CD8-positive, alpha-beta memory T cell (primary cell): ENCODE measurements around the gene SYTL3. TPM values are rescaled to one million over a fixed set of nuclear protein-coding genes. Genes with fewer than 3 reads are reported as not detected.
A peak's percentile ranks its signal among the peaks of the same experiment; 100 is the strongest.

ENCODE experiments used
- CTCF ChIA-PET: fragments of 350-600 bp; sonication (Branson Sonifier 250); formaldehyde crosslinking; loops from one replicate; lab custom pipeline; 2021; ENCODE audit warnings: antibody characterized with exemption; lab: Charles Lee
- POLR2A ChIA-PET: fragments of 350-600 bp; sonication (Branson Sonifier 250); formaldehyde crosslinking; loops from one replicate; lab custom pipeline; 2021; ENCODE audit warnings: antibody characterized with exemption; lab: Charles Lee
- DNase-seq, 5 donors: peaks; one replicate each; pipeline versions ENCODE4 v3.0.0 to v3.0.0-alpha.2; 2020 to 2022; ENCODE audit warnings: mixed read lengths in 1 of 5
- H3K27ac ChIP-seq: one replicate; pipeline ENCODE4 v1.7.0; 2013; ENCODE audit warnings: low read depth, mild to moderate bottlenecking, low read length, moderate library complexity
- H3K27me3 ChIP-seq: 2 replicates; pipeline ENCODE4 v1.7.0; 2013; ENCODE audit warnings: low read length, mild to moderate bottlenecking; ENCODE audit not compliant: insufficient read depth, poor library complexity, severe bottlenecking
- H3K36me3 ChIP-seq: 2 replicates; pipeline ENCODE4 v1.7.0; 2013; ENCODE audit warnings: mild to moderate bottlenecking, low read length, moderate library complexity; ENCODE audit not compliant: insufficient read depth
- H3K4me1 ChIP-seq: 2 replicates; pipeline ENCODE4 v1.7.0; 2013; ENCODE audit warnings: mild to moderate bottlenecking, low read length, moderate library complexity; ENCODE audit not compliant: insufficient read depth
- H3K4me3 ChIP-seq: 2 replicates; pipeline ENCODE4 v1.7.0; 2013; ENCODE audit warnings: mild to moderate bottlenecking, low read length
- H3K9me3 ChIP-seq: 2 replicates; pipeline ENCODE4 v1.7.0; 2013; ENCODE audit warnings: mild to moderate bottlenecking, low read length
- H3K27ac Mint-ChIP-seq, 8 donors: one replicate each; pipeline ENCODE4 v1.8.0; 2020 to 2021; ENCODE audit warnings: mixed read lengths in 8 of 8, mild to moderate bottlenecking in 6 of 8, inconsistent platforms in 3 of 8, moderate library complexity in 3 of 8
- H3K27me3 Mint-ChIP-seq, 2 donors: one replicate each; pipeline ENCODE4 v1.8.0; 2020 to 2021; ENCODE audit warnings: mixed read lengths in 2 of 2, mild to moderate bottlenecking in 1 of 2, moderate library complexity in 1 of 2
- H3K36me3 Mint-ChIP-seq, 3 donors: one replicate each; pipeline ENCODE4 v1.8.0; 2020 to 2021; ENCODE audit warnings: mixed read lengths in 3 of 3, inconsistent platforms in 1 of 3, mild to moderate bottlenecking in 1 of 3
- H3K4me1 Mint-ChIP-seq, 3 donors: one replicate each; pipeline ENCODE4 v1.8.0; 2020 to 2021; ENCODE audit warnings: mixed read lengths in 3 of 3, inconsistent platforms in 1 of 3, mild to moderate bottlenecking in 1 of 3
- H3K4me3 Mint-ChIP-seq, 7 donors: one replicate each; pipeline ENCODE4 v1.8.0; 2020 to 2021; ENCODE audit warnings: mixed read lengths in 7 of 7, mild to moderate bottlenecking in 6 of 7, moderate library complexity in 4 of 7, inconsistent platforms in 2 of 7
- H3K9me3 Mint-ChIP-seq, 5 donors: one replicate each; pipeline ENCODE4 v1.8.0; 2020 to 2022; ENCODE audit warnings: mixed read lengths in 5 of 5, mild to moderate bottlenecking in 3 of 5, moderate library complexity in 2 of 5, inconsistent platforms in 1 of 5
- polyA plus RNA-seq: library from polyadenylated mRNA; unstranded; fragments of 300-500 nt; fragmentation: Illumina TruSeq; gene quantifications from one replicate; pipeline ENCODE4 v1.2.3, GENCODE V29; 2021
- total RNA-seq, 2 experiments: library from RNA; stranded (reverse); gene quantifications; one replicate each; pipeline ENCODE4 v1.2.3, GENCODE V29; 2021

Gene SYTL3
- total and polyA plus RNA-seq, 3 experiments from 2014 or later = 19.5 to 102 (median 96.6) TPM

- Mint-ChIP-seq H3K27ac (peak overlapping the region; percentile 66 to 89 (median 84)), H3K27me3 (no peaks in the 10 kb centered on the region), H3K36me3 (peaks cover 0 to 75% (median 7%) of the 10 kb centered on the region in 3 donors), H3K4me3 (peak overlapping the region; percentile 3 to 80 (median 57)), H3K4me1 (peaks cover 91 to 98% (median 97%) of the 10 kb centered on the region in 3 donors), H3K9me3 (no peaks in the 10 kb centered on the region)
- Histone ChIP-seq H3K4me3 (no peak overlapping the region), H3K9me3 (no peaks in the 10 kb centered on the region), H3K27me3 (no peaks in the 10 kb centered on the region), H3K4me1 (peaks cover 84% of the 10 kb centered on the region), H3K36me3 (peaks cover 8% of the 10 kb centered on the region), H3K27ac (no peak overlapping the region)
- POLR2A ChIA-PET = interaction anchor here (0.6 to 2.6 kb wide), 3 partner anchors 9 to 806 kb away, joined by 4 to 7 read pairs (median 5); no protein-coding TSS in a partner anchor
- CTCF ChIA-PET = interaction anchor here (1.0 to 4.9 kb wide), 7 partner anchors 10 to 174 kb away, joined by 3 to 20 read pairs (median 7); no protein-coding TSS in a partner anchor
- DNase-seq = no peak
Measured at GRCh38 chr6:158799051-158799792, 149.4 kb downstream of the SYTL3 start.

GRCh38 chr6:158801655-158802294, 151.9 kb downstream of the SYTL3 start:
- Mint-ChIP-seq H3K36me3 (peaks cover 7 to 75% (median 11%) of the 10 kb centered on the region in 3 donors), H3K4me1 (peaks cover 91 to 100% (median 99%) of the 10 kb centered on the region in 3 donors), H3K9me3 (no peaks in the 10 kb centered on the region), H3K27ac (peak overlapping the region in 7 of 8 donors; percentile 35 to 88 (median 74)), H3K27me3 (no peaks in the 10 kb centered on the region), H3K4me3 (peak overlapping the region in 4 of 7 donors; percentile 15 to 44 (median 28))
- H3K27ac ChIP-seq = no peak overlapping the region
- no peak for DNase-seq
- POLR2A ChIA-PET = interaction anchor here (0.5 to 2.6 kb wide), 5 partner anchors 12 to 308 kb away, joined by 3 to 7 read pairs (median 3); no protein-coding TSS in a partner anchor
- no peaks in the 10 kb centered on the region for H3K27me3 ChIP-seq
- H3K4me1 ChIP-seq = peaks cover 85% of the 10 kb centered on the region
- H3K9me3 ChIP-seq = no peaks in the 10 kb centered on the region
- CTCF ChIA-PET = interaction anchor here (0.9 to 4.9 kb wide), 5 partner anchors 8 to 302 kb away, joined by 3 to 20 read pairs (median 6); no protein-coding TSS in a partner anchor
- no peak overlapping the region for H3K4me3 ChIP-seq
- peaks cover 8% of the 10 kb centered on the region for H3K36me3 ChIP-seq

GRCh38 chr6:158803733-158804143, 153.9 kb downstream of the SYTL3 start:
- H3K4me3 ChIP-seq = peak overlapping the region; percentile 42
- H3K4me1 ChIP-seq = peaks cover 88% of the 10 kb centered on the region
- Mint-ChIP-seq H3K4me1 (peaks cover 92 to 100% (median 100%) of the 10 kb centered on the region in 3 donors), H3K9me3 (no peaks in the 10 kb centered on the region), H3K4me3 (peak overlapping the region; percentile 69 to 86 (median 80)), H3K27me3 (no peaks in the 10 kb centered on the region), H3K36me3 (peaks cover 7 to 79% (median 20%) of the 10 kb centered on the region in 3 donors), H3K27ac (peak overlapping the region; percentile 70 to 97 (median 88))
- H3K36me3 ChIP-seq = peaks cover 16% of the 10 kb centered on the region
- H3K9me3 ChIP-seq = no peaks in the 10 kb centered on the region
- peak; percentile 41 to 77 (median 57) for DNase-seq
- POLR2A ChIA-PET = interaction anchor here (0.5 to 1.8 kb wide), 11 partner anchors 8 to 302 kb away, joined by 3 to 26 read pairs (median 4); partner anchors contain the start of gene EZR
- peak overlapping the region; percentile 59 for H3K27ac ChIP-seq
- CTCF ChIA-PET = interaction anchor here (0.7 to 2.0 kb wide), 7 partner anchors 8 to 66 kb away, joined by 3 to 10 read pairs (median 4); no protein-coding TSS in a partner anchor
- H3K27me3 ChIP-seq = no peaks in the 10 kb centered on the region

- Mint-ChIP-seq H3K36me3 (peaks cover 7 to 79% (median 21%) of the 10 kb centered on the region in 3 donors), H3K27me3 (no peaks in the 10 kb centered on the region), H3K4me3 (peak overlapping the region; percentile 69 to 86 (median 80)), H3K4me1 (peaks cover 92 to 100% (median 100%) of the 10 kb centered on the region in 3 donors), H3K27ac (peak overlapping the region; percentile 70 to 97 (median 88)), H3K9me3 (no peaks in the 10 kb centered on the region)
- H3K27ac ChIP-seq = peak overlapping the region; percentile 59
- no peaks in the 10 kb centered on the region for H3K9me3 ChIP-seq
- H3K4me1 ChIP-seq = peaks cover 87% of the 10 kb centered on the region
- ChIA-PET POLR2A (interaction anchor here (0.5 to 1.8 kb wide), 7 partner anchors 10 to 261 kb away, joined by 3 to 26 read pairs (median 5); partner anchors contain the start of gene EZR), CTCF (interaction anchor here (1.0 to 2.0 kb wide), 5 partner anchors 8 to 65 kb away, joined by 4 to 10 read pairs (median 5); no protein-coding TSS in a partner anchor)
- DNase-seq = no peak
- peak overlapping the region; percentile 42 for H3K4me3 ChIP-seq
- no peaks in the 10 kb centered on the region for H3K27me3 ChIP-seq
- peaks cover 16% of the 10 kb centered on the region for H3K36me3 ChIP-seq
Measured at GRCh38 chr6:158804207-158804606, 154.4 kb downstream of the SYTL3 start.

GRCh38 chr6:158805698-158806377, 156.0 kb downstream of the SYTL3 start:
- POLR2A ChIA-PET = interaction anchor here (0.6 to 5.3 kb wide), 5 partner anchors 11 to 64 kb away, joined by 3 to 68 read pairs (median 6); no protein-coding TSS in a partner anchor
- Mint-ChIP-seq H3K4me3 (peak overlapping the region; percentile 57 to 82 (median 68)), H3K27ac (peak overlapping the region; percentile 79 to 91 (median 84)), H3K27me3 (no peaks in the 10 kb centered on the region), H3K9me3 (no peaks in the 10 kb centered on the region), H3K4me1 (peaks cover 92 to 100% (median 100%) of the 10 kb centered on the region in 3 donors), H3K36me3 (peaks cover 7 to 82% (median 26%) of the 10 kb centered on the region in 3 donors)
- CTCF ChIA-PET = no interaction called here
- Histone ChIP-seq H3K4me1 (peaks cover 90% of the 10 kb centered on the region), H3K36me3 (peaks cover 16% of the 10 kb centered on the region), H3K9me3 (no peaks in the 10 kb centered on the region), H3K27ac (no peak overlapping the region), H3K4me3 (no peak overlapping the region), H3K27me3 (no peaks in the 10 kb centered on the region)
- no peak for DNase-seq

GRCh38 chr6:158807515-158808441, 157.9 kb downstream of the SYTL3 start:
- Mint-ChIP-seq H3K9me3 (no peaks in the 10 kb centered on the region), H3K27ac (peak overlapping the region; percentile 79 to 96 (median 92)), H3K36me3 (peaks cover 7 to 85% (median 23%) of the 10 kb centered on the region in 3 donors), H3K27me3 (no peaks in the 10 kb centered on the region), H3K4me1 (peaks cover 92 to 100% (median 100%) of the 10 kb centered on the region in 3 donors), H3K4me3 (peak overlapping the region; percentile 54 to 81 (median 69))
- Histone ChIP-seq H3K4me1 (peaks cover 91% of the 10 kb centered on the region), H3K27me3 (no peaks in the 10 kb centered on the region), H3K27ac (no peak overlapping the region), H3K4me3 (no peak overlapping the region), H3K9me3 (no peaks in the 10 kb centered on the region), H3K36me3 (peaks cover 12% of the 10 kb centered on the region)
- ChIA-PET CTCF (interaction anchor here (1.1 to 2.4 kb wide), 11 partner anchors 8 to 192 kb away, joined by 3 to 8 read pairs (median 6); partner anchors contain the start of genes EZR and RSPH3), POLR2A (interaction anchor here (0.5 to 5.3 kb wide), 9 partner anchors 8 to 346 kb away, joined by 3 to 68 read pairs (median 5); partner anchors contain the start of genes DYNLT1 and EZR)
- DNase-seq = no peak
